Esophagus muscularis mucosa (tissue), 4 donors: ENCODE data around the gene PFKL. TPM values are rescaled to one million over a fixed set of nuclear protein-coding genes. Genes with fewer than 3 reads are reported as not detected.

Experiments
- DNase-seq: peaks from one replicate; pipeline ENCODE4 v3.0.0-alpha.2; 2017; ENCODE audit errors: extremely low spot score
- H3K27ac ChIP-seq, 4 donors: fragments of 200-600 bp; sonication (generic); replicated peaks in 1 of 4; 1 replicate in 3 of 4; 2 replicates in 1 of 4; pipeline ENCODE4 v1.5.1; 2016 to 2019; ENCODE audit warnings: mild to moderate bottlenecking in 1 of 4
- H3K27me3 ChIP-seq, 4 donors: fragments of 200-600 bp; sonication (generic); one replicate each; pipeline versions ENCODE4 v1.5.1 to v1.6.0; 2016 to 2019
- H3K36me3 ChIP-seq, 4 donors: fragments of 200-600 bp; sonication (generic); one replicate each; pipeline ENCODE4 v1.5.1; 2016 to 2019
- H3K4me1 ChIP-seq, 4 donors: fragments of 200-600 bp; sonication (generic); one replicate each; pipeline ENCODE4 v1.5.1; 2016 to 2019
- H3K4me3 ChIP-seq, 4 donors: fragments of 200-600 bp; sonication (generic); 1 replicate in 2 of 4; 2 replicates in 2 of 4; pipeline ENCODE4 v1.5.1; 2016 to 2019; ENCODE audit warnings: mild to moderate bottlenecking in 4 of 4, moderate library complexity in 1 of 4
- H3K9me3 ChIP-seq, 4 donors: fragments of 200-600 bp; sonication (generic); 1 replicate in 3 of 4; 2 replicates in 1 of 4; pipeline ENCODE4 v1.5.1; 2016 to 2019
- EP300 ChIP-seq: sonication (generic); formaldehyde crosslinking; IDR thresholded peaks from one replicate; pipeline ENCODE4 v1.6.1; 2017; ENCODE audit warnings: antibody characterized with exemption
- POLR2A ChIP-seq: fragments of 450-650 bp; IDR thresholded peaks from one replicate; pipeline ENCODE4 v1.6.1; 2017; ENCODE audit warnings: antibody characterized with exemption, moderate library complexity, mild to moderate bottlenecking, low read depth
- POLR2AphosphoS5 ChIP-seq, 2 donors: sonication (generic); formaldehyde crosslinking; IDR thresholded peaks; one replicate each; pipeline ENCODE4 v1.6.1; 2017; ENCODE audit warnings: antibody characterized with exemption in 2 of 2
- WGBS: methylation state at CpG from one replicate; pipeline ENCODE4 v1.1.5; 2018; 5-methylcytosine and 5-hydroxymethylcytosine counted together
- intact Hi-C: fragments of 100-400 bp; cut with DNase I; formaldehyde crosslinking; loops from one replicate; pipeline ENCODE4 v1.15.1; 2023
- total RNA-seq, 4 donors: library from RNA; depleted of rRNA; stranded (reverse); fragments of >200 nt; gene quantifications; one replicate each; pipeline versions ENCODE4 v1.1.0 to v1.2.1, GENCODE V29; 2016
- TF ChIP-seq, protein P1 (sequence below), 3 experiments: fragments of 200-600 bp in 2 of 3; fragments of 450-650 bp in 1 of 3; sonication (generic) in 2 of 3; IDR thresholded peaks; one replicate each; pipeline ENCODE4 v1.5.1; 2017 to 2019; ENCODE audit warnings: antibody characterized with exemption in 3 of 3, mild to moderate bottlenecking in 2 of 3, moderate library complexity in 1 of 3

The PFKL gene
- total RNA-seq, 4 donors from 2014 or later: 61.5 to 109 (median 83.4) TPM

DNA sequence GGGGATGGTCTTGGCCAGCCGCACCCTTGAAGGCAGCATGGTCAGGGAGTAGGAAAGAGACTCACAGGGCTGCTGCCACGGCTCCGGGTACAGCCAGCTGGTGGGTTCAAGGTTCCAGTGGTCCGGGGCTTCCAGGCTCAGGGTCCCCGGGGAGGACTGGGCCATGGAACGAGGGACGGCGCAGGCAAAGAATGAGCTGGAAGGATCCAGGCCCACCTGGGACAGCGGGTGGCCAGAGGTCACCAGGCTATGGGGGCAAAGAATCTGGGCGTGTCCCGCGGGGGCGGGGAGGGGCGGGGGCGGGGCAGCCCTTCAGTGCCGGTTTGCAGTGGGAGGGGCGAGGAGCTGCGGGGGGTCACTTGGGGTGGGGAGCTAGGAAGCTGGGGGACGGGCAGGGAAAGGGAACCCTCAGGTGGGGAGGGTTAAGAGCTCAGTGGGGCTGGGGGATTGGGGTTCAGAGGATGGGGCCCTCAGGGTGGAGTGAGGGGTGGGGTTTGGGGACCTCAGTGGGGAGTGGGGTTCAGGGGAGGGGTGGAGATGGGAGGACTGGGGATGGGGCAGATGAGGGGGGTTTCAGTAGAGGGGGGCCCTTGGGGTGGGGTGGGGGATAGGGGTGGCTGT lies 38.1 kb upstream of the PFKL start, which contains the start of gene DNMT3L:
Gene DNMT3L (minus strand): TSS at position 223 of the 621 bp plus-strand sequence. CDS start 638 bp downstream, outside the sequence.
- Histone ChIP-seq H3K36me3 (no peaks in the 10 kb centered on the region), H3K27ac (no peak within 1 kb of the TSS), H3K4me1 (no peaks in the 10 kb centered on the region), H3K27me3 (peaks cover 0 to 36% (median 0%) of the 10 kb centered on the region in 4 donors), H3K9me3 (peaks cover 0 to 9% (median 5%) of the 10 kb centered on the region in 4 donors), H3K4me3 (no peak within 1 kb of the TSS)
- intact Hi-C loops: no loop called here
- no peak for TF ChIP-seq POLR2AphosphoS5 (IDR thresholded peaks at IDR 0.05)
- TF ChIP-seq POLR2A: no peak
- TF ChIP-seq EP300: no peak
- TF ChIP-seq, protein P1, sequence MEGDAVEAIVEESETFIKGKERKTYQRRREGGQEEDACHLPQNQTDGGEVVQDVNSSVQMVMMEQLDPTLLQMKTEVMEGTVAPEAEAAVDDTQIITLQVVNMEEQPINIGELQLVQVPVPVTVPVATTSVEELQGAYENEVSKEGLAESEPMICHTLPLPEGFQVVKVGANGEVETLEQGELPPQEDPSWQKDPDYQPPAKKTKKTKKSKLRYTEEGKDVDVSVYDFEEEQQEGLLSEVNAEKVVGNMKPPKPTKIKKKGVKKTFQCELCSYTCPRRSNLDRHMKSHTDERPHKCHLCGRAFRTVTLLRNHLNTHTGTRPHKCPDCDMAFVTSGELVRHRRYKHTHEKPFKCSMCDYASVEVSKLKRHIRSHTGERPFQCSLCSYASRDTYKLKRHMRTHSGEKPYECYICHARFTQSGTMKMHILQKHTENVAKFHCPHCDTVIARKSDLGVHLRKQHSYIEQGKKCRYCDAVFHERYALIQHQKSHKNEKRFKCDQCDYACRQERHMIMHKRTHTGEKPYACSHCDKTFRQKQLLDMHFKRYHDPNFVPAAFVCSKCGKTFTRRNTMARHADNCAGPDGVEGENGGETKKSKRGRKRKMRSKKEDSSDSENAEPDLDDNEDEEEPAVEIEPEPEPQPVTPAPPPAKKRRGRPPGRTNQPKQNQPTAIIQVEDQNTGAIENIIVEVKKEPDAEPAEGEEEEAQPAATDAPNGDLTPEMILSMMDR (IDR thresholded peaks at IDR 0.05): no peak
- WGBS: 62% methylated on average over 10 of the region's 19 CpGs
- DNase-seq: no peak

DNA sequence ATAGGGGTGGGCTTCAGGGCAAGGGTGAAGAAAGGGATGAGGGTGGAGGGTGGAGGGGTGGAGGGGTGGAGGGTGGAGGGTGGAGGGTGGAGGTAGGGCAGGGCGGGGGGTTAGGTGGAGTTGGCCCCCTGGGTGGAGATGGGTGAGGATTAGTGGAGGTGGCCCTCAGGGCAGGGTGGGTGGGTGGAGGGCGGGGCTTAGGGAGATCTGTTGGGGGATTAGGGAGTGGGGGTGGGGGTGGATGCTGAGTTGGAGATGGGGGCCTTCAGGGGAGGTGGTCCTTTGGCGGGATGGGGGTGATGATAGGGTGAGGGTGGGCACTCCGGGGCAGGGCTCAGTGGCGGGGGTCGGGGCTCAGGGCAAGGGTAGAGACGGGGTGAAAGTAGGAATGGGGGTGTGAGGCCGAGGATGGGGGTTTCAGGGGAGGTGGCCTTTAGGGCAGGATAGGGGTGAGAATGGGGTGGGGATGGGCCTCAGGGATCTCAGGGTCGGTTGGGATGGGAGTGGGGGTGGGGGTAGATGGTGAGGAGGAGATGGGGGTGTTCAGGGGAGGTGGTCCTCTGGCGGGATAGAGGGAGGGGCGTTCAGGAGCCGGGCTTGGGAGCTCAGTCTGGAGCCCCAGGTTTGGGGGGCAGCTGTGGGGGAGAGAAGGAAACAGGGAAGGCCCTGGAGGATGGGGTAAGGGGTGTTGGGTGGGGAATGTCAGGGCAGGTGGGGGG lies 37.4 kb upstream of the PFKL start:
- H3K27me3 ChIP-seq: peaks cover 0 to 36% (median 0%) of the 10 kb centered on the region in 4 donors
- no peaks in the 10 kb centered on the region for H3K4me1 ChIP-seq
- intact Hi-C loops: no loop called here
- no peak for DNase-seq
- WGBS: 79% methylated on average over 11 of the region's 12 CpGs
- H3K4me3 ChIP-seq: no peak overlapping the region
- TF ChIP-seq POLR2A: no peak
- TF ChIP-seq EP300: no peak
- no peak for TF ChIP-seq POLR2AphosphoS5 (IDR thresholded peaks at IDR 0.05)
- TF ChIP-seq, protein P1 (IDR thresholded peaks at IDR 0.05): no peak
- H3K9me3 ChIP-seq: peaks cover 0 to 9% (median 5%) of the 10 kb centered on the region in 4 donors
- no peaks in the 10 kb centered on the region for H3K36me3 ChIP-seq
- H3K27ac ChIP-seq: no peak overlapping the region

DNA sequence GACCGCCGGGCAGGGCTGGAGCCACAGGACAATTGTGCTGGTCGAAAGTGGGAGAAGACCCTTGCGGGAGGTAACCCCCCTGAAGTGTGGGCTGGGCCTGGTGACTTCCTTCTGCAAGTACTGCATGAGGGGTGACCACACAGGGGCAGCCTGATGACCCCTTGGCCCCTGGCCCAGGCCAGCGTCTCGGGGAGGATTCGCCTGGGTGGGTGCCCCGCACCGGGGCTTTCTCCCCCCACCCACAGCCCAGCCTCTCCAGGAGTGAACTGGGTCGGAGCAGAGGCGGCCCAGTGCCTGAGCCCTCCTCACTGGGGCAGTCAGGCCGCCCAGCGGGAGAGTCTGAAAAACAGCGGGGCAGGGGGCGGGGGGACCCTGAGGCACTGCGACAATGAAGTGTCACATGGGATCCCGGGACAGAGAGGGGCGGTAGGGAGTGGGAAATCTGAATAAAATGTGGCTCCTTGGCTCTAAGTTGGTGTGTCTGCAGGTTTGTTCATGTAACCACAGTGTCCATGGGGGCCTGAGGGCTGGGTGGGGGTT lies 36.6 kb upstream of the PFKL start:
- no peak for DNase-seq
- Histone ChIP-seq H3K4me3 (no peak overlapping the region), H3K27ac (no peak overlapping the region), H3K4me1 (no peaks in the 10 kb centered on the region), H3K9me3 (peaks cover 0 to 9% (median 5%) of the 10 kb centered on the region in 4 donors), H3K27me3 (peaks cover 0 to 34% (median 0%) of the 10 kb centered on the region in 4 donors), H3K36me3 (no peaks in the 10 kb centered on the region)
- 59% methylated on average over 11 of the region's 18 CpGs for WGBS
- intact Hi-C loops: no loop called here
- TF ChIP-seq EP300: no peak
- no peak for TF ChIP-seq POLR2A
- no peak for TF ChIP-seq POLR2AphosphoS5 (IDR thresholded peaks at IDR 0.05)
- TF ChIP-seq, protein P1 (IDR thresholded peaks at IDR 0.05): no peak

DNA sequence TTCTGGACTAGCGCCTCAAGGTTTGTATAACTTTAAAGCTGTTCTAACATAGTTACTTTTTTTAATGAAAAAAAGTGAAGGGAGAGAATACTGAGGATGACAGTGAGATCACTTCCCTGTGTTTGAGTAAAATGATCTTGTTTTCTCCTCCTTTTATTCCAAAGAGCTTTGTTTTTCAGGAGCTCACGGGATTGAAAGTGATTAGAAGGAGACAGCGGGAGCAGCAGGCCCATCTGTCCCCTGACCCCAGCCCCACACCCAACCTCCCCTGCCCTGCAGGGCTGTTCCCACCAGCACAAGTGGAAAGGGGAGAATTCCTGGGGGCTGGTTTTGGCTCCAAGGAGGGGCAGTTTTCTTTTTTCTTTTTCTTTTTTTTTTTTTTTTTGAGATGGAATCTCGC lies 36.1 kb upstream of the PFKL start:
- peaks cover 0 to 9% (median 5%) of the 10 kb centered on the region in 4 donors for H3K9me3 ChIP-seq
- intact Hi-C loops: no loop called here
- TF ChIP-seq EP300: no peak
- no peak for TF ChIP-seq POLR2AphosphoS5 (IDR thresholded peaks at IDR 0.05)
- no peak for TF ChIP-seq POLR2A
- TF ChIP-seq, protein P1 (IDR thresholded peaks at IDR 0.05): no peak

More for the DNA sequence above, 36.1 kb upstream of the PFKL start:
- WGBS: 88% methylated on average over 4 of the region's 4 CpGs
- Histone ChIP-seq H3K4me1 (no peaks in the 10 kb centered on the region), H3K36me3 (no peaks in the 10 kb centered on the region), H3K4me3 (no peak overlapping the region), H3K27ac (no peak overlapping the region), H3K27me3 (peaks cover 0 to 29% (median 0%) of the 10 kb centered on the region in 4 donors)
- DNase-seq: no peak
